A549 (cell line): Measurements from ENCODE around the gene FYB1.

ENCODE experiments used
- MYC ChIP-seq: IDR thresholded peaks from 2 replicates; pipeline ENCODE4 v1.6.1; 2012; ENCODE audit warnings: mild to moderate bottlenecking, inconsistent platforms, low read length, improper control_type of control experiment, borderline replicate concordance
- POLR2A ChIP-seq: IDR thresholded peaks from 2 replicates; pipeline ENCODE4 v1.6.1; 2012; ENCODE audit warnings: mild to moderate bottlenecking, low read length
- TF ChIP-seq, protein P1 (sequence below): fragments of >200 bp; sonication (Bioruptor Twin); formaldehyde crosslinking; IDR thresholded peaks from 3 replicates; pipeline ENCODE4 v1.5.1; 2016

DNA sequence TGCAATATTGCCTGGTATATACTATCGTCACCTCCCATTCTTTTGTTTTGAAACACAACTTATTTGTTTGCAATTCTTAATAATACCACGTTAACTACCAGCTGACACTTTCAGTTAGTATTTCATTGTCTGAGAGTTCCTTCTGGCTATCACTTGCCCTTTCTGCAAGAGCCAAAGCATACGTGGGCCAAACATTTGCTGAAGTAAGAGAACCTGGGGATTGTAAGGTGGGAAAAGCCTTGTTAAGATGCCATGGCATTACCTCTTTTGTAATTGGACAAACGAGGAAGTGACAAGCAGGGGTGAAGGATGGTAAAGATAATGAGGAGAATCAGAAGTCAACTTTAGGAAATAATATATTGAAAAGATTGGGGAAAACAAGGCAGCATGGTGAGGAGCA is 47.7 kb downstream of the FYB1 start:
- TF ChIP-seq POLR2A (no peak), MYC (no peak)
- TF ChIP-seq, protein P1, sequence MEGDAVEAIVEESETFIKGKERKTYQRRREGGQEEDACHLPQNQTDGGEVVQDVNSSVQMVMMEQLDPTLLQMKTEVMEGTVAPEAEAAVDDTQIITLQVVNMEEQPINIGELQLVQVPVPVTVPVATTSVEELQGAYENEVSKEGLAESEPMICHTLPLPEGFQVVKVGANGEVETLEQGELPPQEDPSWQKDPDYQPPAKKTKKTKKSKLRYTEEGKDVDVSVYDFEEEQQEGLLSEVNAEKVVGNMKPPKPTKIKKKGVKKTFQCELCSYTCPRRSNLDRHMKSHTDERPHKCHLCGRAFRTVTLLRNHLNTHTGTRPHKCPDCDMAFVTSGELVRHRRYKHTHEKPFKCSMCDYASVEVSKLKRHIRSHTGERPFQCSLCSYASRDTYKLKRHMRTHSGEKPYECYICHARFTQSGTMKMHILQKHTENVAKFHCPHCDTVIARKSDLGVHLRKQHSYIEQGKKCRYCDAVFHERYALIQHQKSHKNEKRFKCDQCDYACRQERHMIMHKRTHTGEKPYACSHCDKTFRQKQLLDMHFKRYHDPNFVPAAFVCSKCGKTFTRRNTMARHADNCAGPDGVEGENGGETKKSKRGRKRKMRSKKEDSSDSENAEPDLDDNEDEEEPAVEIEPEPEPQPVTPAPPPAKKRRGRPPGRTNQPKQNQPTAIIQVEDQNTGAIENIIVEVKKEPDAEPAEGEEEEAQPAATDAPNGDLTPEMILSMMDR, result no peak
